GM18511 (cell line): ENCODE measurements around the gene TEAD3.

Experiments used
- ATAC-seq: cut with Tn5 transposase; IDR thresholded peaks from one replicate; pipeline ENCODE4 v1.9.1; 2021; ENCODE audit warnings: mild to moderate bottlenecking, moderate library complexity; ENCODE audit not compliant: unreplicated experiment

The TEAD3 gene

GRCh38 chr6:35427435-35427834 is 69.4 kb downstream of the TEAD3 start:
- ATAC-seq, result no peak

- ATAC-seq, result no peak
Measured at GRCh38 chr6:35426074-35426473, 70.8 kb downstream of the TEAD3 start.

- no peak for ATAC-seq
Measured at GRCh38 chr6:35425284-35425683, 71.6 kb downstream of the TEAD3 start.
